Ramos (cell line): ENCODE measurements around the gene RGS3.

ENCODE experiments used
- in situ Hi-C: fragments of 300-500 bp; cut with MboI; formaldehyde crosslinking; loops from one replicate; pipeline ENCODE4 v1.14.3; 2022; ENCODE audit warnings: low sequenced_read_pairs; ENCODE audit not compliant: unreplicated experiment

RGS3 gene

GRCh38 chr9:113591899-113592625, 128.5 kb downstream of the RGS3 start:
- in situ Hi-C loops, result loop anchor here (5.0 kb wide), 1 partner anchor 65 kb away; no protein-coding TSS in a partner anchor

DNA sequence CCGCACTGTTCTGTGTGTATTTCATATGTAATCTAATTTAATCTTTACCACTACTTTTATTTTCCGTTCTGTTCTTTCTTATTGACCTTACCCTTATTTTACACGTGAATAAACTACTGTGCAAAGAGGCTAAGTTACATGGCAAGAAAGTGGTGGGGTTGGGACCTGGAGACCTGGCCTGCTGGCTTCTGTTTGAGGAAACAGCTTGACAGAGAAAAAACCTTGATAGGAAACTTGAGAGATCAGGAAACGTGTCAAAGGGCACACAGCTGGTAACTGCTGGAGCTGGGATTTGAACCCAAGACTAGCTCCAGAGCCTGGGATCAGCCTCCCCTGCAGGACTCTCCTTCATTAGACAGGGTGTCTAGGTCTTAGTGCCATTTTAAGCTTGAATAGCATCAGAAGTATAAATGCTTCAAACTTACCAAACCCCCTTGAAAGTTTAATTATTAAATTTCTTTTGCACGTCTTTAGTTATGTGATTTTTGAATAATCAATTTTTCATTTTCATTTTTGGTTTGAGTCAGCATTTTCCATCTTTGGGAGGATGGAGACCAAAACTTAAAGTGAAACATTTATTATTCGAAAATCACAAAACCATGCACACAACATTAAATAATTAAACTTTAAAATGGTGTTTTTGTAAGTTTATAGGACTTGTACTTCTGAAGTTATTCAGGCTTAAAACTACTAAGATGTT, 129.5 kb downstream of the RGS3 start:
- in situ Hi-C loops, result loop anchor here (5.0 kb wide), 1 partner anchor 64 kb away; no protein-coding TSS in a partner anchor

DNA sequence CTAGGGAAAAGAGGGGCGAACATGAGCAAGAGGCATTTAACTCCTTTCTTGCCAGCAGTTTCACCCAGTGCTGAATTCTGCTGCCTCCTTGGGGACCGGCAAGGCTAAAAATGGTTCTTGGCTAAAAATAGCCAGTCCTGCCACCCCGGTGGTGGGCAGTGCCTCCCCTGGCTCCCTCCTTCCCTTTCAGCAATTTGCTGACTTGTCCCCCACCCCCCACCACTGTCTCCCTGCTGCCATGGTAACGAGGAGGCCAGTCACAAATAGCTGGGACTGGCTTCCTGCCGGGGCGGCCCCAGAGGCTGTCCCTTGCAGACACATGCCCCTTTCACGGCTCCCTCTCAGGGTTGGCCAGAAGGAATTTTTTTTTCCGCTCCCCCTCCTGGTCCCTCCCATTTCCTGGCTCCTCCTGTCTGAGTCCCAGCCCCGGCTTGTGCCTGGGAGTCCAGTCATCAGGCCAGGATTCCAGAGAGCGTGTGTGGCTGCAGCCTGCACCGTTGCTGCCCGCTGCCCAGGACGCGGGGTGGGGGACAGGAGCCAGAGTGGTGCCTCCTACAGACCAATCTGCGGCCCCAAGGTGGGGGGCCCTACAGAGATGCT, 130.3 kb downstream of the RGS3 start:
- in situ Hi-C loops, result loop anchor here (5.0 kb wide), 1 partner anchor 64 kb away; no protein-coding TSS in a partner anchor

DNA sequence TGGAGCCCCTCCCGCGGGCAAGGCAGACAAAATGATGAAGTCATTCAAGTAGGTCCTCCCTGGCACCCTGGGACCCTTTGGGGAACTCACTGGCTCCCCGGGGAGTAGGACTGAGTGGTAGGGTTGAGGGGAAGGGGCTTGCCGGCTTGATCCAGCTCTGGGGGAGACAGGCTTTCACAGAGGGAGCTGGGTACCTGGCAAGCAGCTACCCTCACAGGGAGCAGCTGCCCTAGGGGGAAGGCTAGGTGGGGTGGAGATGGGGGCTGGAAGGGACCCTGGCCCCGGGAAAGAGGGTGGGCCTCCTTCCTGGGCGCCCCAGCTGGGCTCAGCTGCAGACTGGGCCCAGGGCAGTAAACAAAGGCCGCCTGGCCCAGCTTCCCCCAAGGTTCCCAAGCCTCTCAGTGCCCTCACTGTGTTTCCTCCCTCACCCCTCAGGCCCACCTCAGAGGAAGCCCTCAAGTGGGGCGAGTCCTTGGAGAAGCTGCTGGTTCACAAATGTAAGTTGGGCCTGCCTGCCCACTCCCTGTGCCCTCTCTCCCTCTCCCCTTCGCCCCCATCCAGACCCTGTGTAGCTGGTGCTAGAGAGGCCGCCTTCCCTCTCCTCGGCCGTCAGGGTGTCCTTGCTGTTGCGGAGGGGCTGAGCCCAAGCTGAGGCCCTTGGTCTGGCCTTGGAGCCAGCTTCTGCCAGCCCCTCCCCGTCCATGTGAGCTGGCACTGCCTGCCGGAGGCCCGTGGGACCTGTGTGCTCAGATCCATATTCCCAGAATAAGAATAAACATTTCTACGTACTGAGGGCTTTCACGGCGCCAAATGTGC, 131.2 kb downstream of the RGS3 start:
- in situ Hi-C loops, result loop anchor here (5.0 kb wide), 1 partner anchor 63 kb away; no protein-coding TSS in a partner anchor

GRCh38 chr9:113596616-113597320, 133.2 kb downstream of the RGS3 start:
- in situ Hi-C loops, result no loop called here

DNA sequence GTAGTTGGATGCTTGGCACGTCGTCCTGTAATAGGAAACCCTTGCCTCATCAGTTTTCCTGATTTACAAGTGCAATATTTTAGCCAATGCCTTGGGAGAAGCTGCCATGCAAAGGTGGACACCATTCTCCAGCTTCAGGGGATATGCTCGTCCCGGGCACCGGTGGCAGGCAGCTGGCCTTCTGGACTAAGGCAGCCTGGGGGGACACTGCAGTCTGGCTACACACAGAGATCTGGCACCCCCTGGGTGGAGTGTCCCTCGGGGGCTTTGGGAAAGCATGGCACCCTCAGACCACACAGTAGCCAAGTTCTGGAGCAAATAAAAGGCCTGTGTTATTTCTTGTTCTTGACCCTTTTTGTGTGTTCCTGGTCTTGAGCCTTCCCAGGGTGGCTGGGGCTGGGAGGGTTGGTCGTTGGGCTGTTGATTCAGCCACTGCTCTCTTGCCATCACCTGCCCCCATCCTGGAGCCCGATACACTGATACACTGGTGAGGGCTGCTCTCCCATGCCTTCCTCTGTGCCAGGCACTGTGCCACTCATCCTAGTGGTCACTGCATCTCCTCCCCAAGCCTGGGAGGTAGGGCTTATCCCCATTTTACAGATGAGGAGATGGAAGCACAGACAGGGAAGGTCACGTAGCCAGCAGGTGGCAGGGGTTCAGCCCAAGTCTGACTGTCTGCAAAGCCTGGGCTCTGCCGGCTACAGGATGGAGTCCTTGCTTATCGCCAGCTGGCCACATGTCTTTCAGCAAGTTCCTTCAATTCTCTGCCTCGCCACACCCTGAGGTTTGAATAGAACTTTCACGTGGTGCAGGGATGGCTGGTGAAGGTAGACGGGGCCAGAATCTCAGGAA, 134.1 kb downstream of the RGS3 start:
- in situ Hi-C loops, result no loop called here

DNA sequence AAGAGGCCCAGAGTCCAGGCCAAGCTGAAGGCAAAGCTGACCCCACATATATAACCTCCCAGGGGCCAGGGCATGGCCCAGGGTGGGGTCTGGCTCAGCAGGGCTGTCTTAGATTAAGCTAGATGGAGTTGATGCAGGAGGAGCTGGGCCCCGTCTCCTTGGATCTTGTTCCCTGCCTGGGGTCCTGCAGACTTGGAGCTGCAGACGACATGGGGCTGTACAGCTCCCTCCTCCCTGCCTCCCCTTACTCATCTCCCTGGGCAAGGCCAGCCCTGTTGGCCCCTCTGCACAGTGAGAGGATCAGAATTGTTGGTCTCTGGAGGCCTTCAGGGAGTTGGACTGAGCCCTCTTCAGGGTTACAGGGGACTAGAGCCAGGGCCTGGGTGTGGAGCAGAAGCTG, 134.9 kb downstream of the RGS3 start:
- in situ Hi-C loops, result no loop called here

GRCh38 chr9:113598883-113599282, 135.4 kb downstream of the RGS3 start:
- in situ Hi-C loops, result no loop called here

GRCh38 chr9:113599646-113600022, 136.1 kb downstream of the RGS3 start:
- in situ Hi-C loops, result no loop called here

- in situ Hi-C loops, result no loop called here
Observed at GRCh38 chr9:113600023-113600823, 136.7 kb downstream of the RGS3 start.

DNA sequence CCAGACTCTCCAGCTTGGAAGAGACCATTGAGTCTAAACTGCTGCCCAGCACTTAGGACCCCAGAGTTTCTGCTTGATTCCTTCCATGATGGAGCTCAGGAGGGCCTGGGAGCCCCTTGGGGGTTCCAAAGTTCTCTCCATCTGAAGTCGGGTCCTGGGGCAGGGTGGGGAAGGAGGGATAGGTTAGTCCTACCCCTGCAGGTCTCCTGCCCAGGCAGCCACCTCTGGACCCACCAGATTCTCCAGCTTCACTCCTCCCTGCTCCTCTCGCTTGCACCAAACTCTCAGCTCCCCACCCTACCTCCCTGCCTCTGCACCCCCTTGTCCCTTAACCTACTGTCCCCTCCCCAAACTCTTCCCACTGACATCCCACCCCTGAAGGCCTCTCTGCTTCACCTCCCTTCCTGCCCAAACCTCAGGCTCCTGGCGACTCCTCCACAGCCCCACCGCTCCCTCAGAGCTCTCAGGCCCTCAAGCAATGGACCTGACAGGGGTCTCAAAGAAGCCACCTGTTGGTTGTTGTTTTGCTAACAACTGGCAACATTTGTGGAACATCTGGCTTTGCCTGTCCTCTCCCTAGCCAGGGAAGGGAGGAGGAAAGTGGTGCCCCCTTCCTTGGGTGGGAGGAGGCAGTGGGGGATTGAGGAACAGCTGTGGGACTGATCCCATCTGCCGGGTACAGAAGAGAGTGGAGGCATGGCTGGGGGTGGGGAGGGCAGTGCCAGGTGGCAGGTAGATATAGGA, 137.5 kb downstream of the RGS3 start:
- in situ Hi-C loops, result no loop called here

DNA sequence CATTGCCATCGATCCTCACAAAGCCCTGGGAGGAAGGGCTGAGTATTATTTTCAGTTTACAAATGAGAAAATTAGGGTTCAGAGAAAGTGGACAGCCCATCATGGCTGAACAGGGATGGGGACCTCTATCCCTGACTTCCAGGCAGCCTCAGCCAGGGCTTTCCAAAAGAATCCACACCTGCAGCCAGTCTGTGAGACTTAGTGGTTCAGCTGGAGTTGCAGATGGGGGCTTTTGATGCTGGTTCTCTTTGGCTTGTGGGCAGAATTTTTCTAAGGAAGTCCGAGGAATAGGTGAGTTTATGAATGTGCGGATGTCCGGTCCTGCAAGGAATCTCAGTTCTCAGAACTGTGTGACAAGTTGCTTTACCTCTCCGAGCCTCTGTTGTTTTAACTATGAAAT, 138.1 kb downstream of the RGS3 start:
- in situ Hi-C loops, result no loop called here

DNA sequence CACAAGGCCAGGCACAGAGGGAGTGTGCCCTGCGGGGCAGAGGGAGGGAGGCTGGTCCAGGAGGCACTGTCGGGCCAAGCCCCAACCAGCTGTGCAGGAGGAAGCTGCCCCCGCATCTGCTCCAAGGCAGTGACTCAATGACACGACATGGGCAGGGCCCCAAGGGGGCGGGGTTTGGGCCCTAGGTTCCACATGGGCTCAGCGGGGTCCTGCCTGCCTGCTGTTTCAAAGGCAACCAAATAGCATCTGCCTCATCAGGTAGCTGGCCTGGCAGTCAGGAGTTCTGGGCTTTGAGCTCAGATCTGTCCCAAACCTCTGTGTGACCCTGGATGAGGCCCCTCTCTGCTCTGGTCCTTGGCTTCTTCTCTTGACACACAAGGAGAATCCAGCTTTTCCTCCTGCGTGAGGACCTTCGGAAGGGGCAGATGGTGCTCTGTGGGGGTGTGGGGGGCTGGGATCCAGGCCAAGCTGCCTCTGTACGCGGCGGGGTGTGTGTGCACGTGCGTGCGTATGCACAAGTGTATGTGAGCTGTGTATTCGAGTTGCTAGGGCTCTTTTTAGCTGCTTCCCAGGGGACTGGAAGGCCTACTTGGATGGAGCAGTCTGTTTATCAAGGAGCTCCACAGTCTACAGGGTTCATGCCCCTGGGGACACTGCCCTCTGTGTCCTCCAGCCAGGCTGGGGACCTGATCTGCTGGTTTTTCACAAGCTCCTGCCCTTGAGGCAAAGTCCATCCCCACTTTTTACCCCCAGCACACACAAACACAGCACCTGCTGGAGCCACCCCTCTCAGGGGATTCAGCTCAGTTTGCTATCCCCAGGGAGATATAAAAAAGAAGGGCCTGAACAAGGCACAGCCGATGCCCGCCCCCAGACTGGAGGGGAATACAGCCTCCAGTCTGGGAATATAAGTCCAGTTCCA, 138.9 kb downstream of the RGS3 start:
- in situ Hi-C loops, result no loop called here

- in situ Hi-C loops, result no loop called here
Observed at GRCh38 chr9:113603048-113603375, 139.5 kb downstream of the RGS3 start.

DNA sequence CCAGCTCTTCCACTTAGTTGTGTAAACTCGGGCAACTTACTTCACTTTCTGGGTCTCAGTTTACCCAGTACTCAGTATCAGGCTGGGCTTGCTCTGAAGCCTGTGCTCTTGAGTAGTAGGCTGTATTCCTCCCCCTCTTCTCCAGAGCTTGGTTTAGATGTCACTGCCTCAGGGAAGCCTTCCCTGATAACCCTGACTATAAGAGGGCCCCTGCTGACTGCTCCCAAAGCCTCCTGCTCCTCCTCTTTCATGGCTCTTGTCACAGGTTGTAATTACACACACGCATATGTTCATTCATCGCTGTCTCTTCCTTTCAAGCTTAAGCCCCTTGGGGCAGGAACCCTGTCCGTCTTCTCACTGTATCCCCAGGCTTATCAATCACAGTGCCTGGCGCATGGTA, 140.2 kb downstream of the RGS3 start:
- in situ Hi-C loops, result no loop called here

DNA sequence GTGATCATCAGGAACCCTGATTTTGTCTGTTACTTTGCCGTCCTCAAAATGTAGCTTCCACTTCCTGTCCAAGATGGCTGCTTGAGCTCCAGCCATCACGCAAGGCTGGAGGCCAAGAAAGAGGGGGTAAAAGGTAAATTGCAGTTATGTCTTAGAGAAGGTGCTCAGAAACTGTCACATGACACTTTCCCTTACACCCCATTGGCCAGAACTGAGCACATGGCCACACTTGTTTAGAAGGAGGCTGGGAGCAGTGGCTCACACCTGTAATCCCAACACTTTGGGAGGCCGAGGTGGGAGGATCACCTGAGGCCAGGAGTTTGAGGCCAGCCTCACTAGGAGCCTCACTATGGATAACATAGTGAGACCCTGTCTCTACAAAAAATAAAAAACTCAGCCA, 140.9 kb downstream of the RGS3 start:
- in situ Hi-C loops, result no loop called here

GRCh38 chr9:113606510-113606909, 143.0 kb downstream of the RGS3 start:
- in situ Hi-C loops, result no loop called here
